Central memory CD8-positive, alpha-beta T cell (primary cell): ENCODE measurements around the gene OR2Z1.

Source experiments
- ATAC-seq: fragments of 150-1000 bp; cut with Tn5 transposase; replicated peaks from 2 replicates; pipeline ENCODE4 v1.10.0; 2022; ENCODE audit warnings: mild to moderate bottlenecking, moderate FRiP score, moderate number of reproducible peaks; ENCODE audit not compliant: poor library complexity, severe bottlenecking; ENCODE audit errors: extremely low read depth
- DNase-seq, 2 donors: peaks; one replicate each; pipeline ENCODE4 v3.0.0; 2021; ENCODE audit warnings: low spot score in 2 of 2
- H3K27ac Mint-ChIP-seq: one replicate; pipeline ENCODE4 v1.8.0; 2022; ENCODE audit warnings: low read depth, mild to moderate bottlenecking, moderate library complexity, mixed read lengths
- H3K27me3 Mint-ChIP-seq: one replicate; pipeline ENCODE4 v1.8.0; 2022; ENCODE audit warnings: mixed read lengths
- H3K36me3 Mint-ChIP-seq: one replicate; pipeline ENCODE4 v1.8.0; 2022; ENCODE audit warnings: mild to moderate bottlenecking, moderate library complexity, mixed read lengths; ENCODE audit not compliant: insufficient read depth
- H3K4me1 Mint-ChIP-seq: one replicate; pipeline ENCODE4 v1.8.0; 2022; ENCODE audit warnings: mixed read lengths
- H3K4me3 Mint-ChIP-seq: one replicate; pipeline ENCODE4 v1.8.0; 2022; ENCODE audit warnings: mild to moderate bottlenecking, moderate library complexity, mixed read lengths
- H3K9me3 Mint-ChIP-seq: one replicate; pipeline ENCODE4 v1.8.0; 2022; ENCODE audit warnings: mixed read lengths

Gene OR2Z1

GRCh38 chr19:8721334-8721733 is at the start of gene OR2Z1:
OR2Z1 (plus strand) TSS chr19:8721634; CDS start chr19:8731029, 9,395 bp downstream.
- ATAC-seq (no peak), DNase-seq (no peak)
- Mint-ChIP-seq H3K9me3 (peaks cover 5% of the 10 kb centered on the region), H3K27ac (no peak within 1 kb of the TSS), H3K27me3 (peaks cover 57% of the 10 kb centered on the region), H3K36me3 (no peaks in the 10 kb centered on the region), H3K4me3 (no peak within 1 kb of the TSS), H3K4me1 (no peaks in the 10 kb centered on the region)

GRCh38 chr19:8673276-8673891 is 48.0 kb upstream of the OR2Z1 start:
- Mint-ChIP-seq H3K27ac (no peak overlapping the region), H3K27me3 (no peaks in the 10 kb centered on the region), H3K4me1 (peaks cover 22% of the 10 kb centered on the region), H3K9me3 (peaks cover 6% of the 10 kb centered on the region), H3K4me3 (no peak overlapping the region), H3K36me3 (no peaks in the 10 kb centered on the region)
- DNase-seq (no peak), ATAC-seq (no peak)

GRCh38 chr19:8675066-8675465 is 46.4 kb upstream of the OR2Z1 start:
- DNase-seq (no peak), ATAC-seq (no peak)
- Mint-ChIP-seq H3K36me3 (no peaks in the 10 kb centered on the region), H3K27me3 (no peaks in the 10 kb centered on the region), H3K4me3 (no peak overlapping the region), H3K4me1 (peaks cover 15% of the 10 kb centered on the region), H3K9me3 (peaks cover 10% of the 10 kb centered on the region), H3K27ac (no peak overlapping the region)

GRCh38 chr19:8678244-8678807 is 43.1 kb upstream of the OR2Z1 start:
- no peaks in the 10 kb centered on the region for H3K27me3 Mint-ChIP-seq
- H3K27ac Mint-ChIP-seq, result no peak overlapping the region
- peaks cover 5% of the 10 kb centered on the region for H3K4me1 Mint-ChIP-seq
- DNase-seq (no peak), ATAC-seq (no peak)
- no peak overlapping the region for H3K4me3 Mint-ChIP-seq
- H3K9me3 Mint-ChIP-seq, result peaks cover 14% of the 10 kb centered on the region
- H3K36me3 Mint-ChIP-seq, result no peaks in the 10 kb centered on the region

GRCh38 chr19:8680676-8681344 is 40.6 kb upstream of the OR2Z1 start:
- peaks cover 14% of the 10 kb centered on the region for H3K9me3 Mint-ChIP-seq
- no peak for DNase-seq
- H3K27ac Mint-ChIP-seq, result no peak overlapping the region
- H3K4me1 Mint-ChIP-seq, result peaks cover 5% of the 10 kb centered on the region
- no peaks in the 10 kb centered on the region for H3K36me3 Mint-ChIP-seq
- H3K4me3 Mint-ChIP-seq, result no peak overlapping the region
- no peak for ATAC-seq
- no peaks in the 10 kb centered on the region for H3K27me3 Mint-ChIP-seq

GRCh38 chr19:8681345-8682029 is 39.9 kb upstream of the OR2Z1 start:
- H3K4me3 Mint-ChIP-seq, result no peak overlapping the region
- DNase-seq, result no peak
- no peak for ATAC-seq

GRCh38 chr19:8682472-8682871 is 39.0 kb upstream of the OR2Z1 start:
- Mint-ChIP-seq H3K4me3 (no peak overlapping the region), H3K27me3 (no peaks in the 10 kb centered on the region), H3K4me1 (peaks cover 5% of the 10 kb centered on the region), H3K9me3 (peaks cover 14% of the 10 kb centered on the region), H3K36me3 (no peaks in the 10 kb centered on the region), H3K27ac (no peak overlapping the region)
- DNase-seq (no peak), ATAC-seq (no peak)

More at GRCh38 chr19:8681345-8682029, 39.9 kb upstream of the OR2Z1 start:
- Mint-ChIP-seq H3K4me1 (peaks cover 5% of the 10 kb centered on the region), H3K27ac (no peak overlapping the region), H3K36me3 (no peaks in the 10 kb centered on the region), H3K27me3 (no peaks in the 10 kb centered on the region), H3K9me3 (peaks cover 14% of the 10 kb centered on the region)

- DNase-seq (no peak), ATAC-seq (no peak)
- no peaks in the 10 kb centered on the region for H3K27me3 Mint-ChIP-seq
- H3K27ac Mint-ChIP-seq, result no peak overlapping the region
- peaks cover 5% of the 10 kb centered on the region for H3K4me1 Mint-ChIP-seq
- no peak overlapping the region for H3K4me3 Mint-ChIP-seq
- H3K9me3 Mint-ChIP-seq, result peaks cover 12% of the 10 kb centered on the region
- H3K36me3 Mint-ChIP-seq, result no peaks in the 10 kb centered on the region
Measured at GRCh38 chr19:8682931-8683330, 38.5 kb upstream of the OR2Z1 start.

- ATAC-seq (no peak), DNase-seq (no peak)
- Mint-ChIP-seq H3K36me3 (no peaks in the 10 kb centered on the region), H3K9me3 (peaks cover 4% of the 10 kb centered on the region), H3K4me3 (no peak overlapping the region), H3K27ac (no peak overlapping the region), H3K4me1 (peaks cover 5% of the 10 kb centered on the region), H3K27me3 (no peaks in the 10 kb centered on the region)
Measured at GRCh38 chr19:8684001-8684902, 37.2 kb upstream of the OR2Z1 start.

GRCh38 chr19:8686549-8686948 is 34.9 kb upstream of the OR2Z1 start:
- no peaks in the 10 kb centered on the region for H3K9me3 Mint-ChIP-seq
- H3K4me3 Mint-ChIP-seq, result no peak overlapping the region
- peaks cover 8% of the 10 kb centered on the region for H3K27me3 Mint-ChIP-seq
- H3K36me3 Mint-ChIP-seq, result no peaks in the 10 kb centered on the region
- DNase-seq, result no peak
- H3K4me1 Mint-ChIP-seq, result no peaks in the 10 kb centered on the region
- H3K27ac Mint-ChIP-seq, result no peak overlapping the region
- ATAC-seq, result no peak

- no peak for ATAC-seq
- DNase-seq, result no peak
- Mint-ChIP-seq H3K27ac (no peak overlapping the region), H3K4me3 (no peak overlapping the region), H3K4me1 (peaks cover 11% of the 10 kb centered on the region), H3K27me3 (peaks cover 22% of the 10 kb centered on the region), H3K36me3 (peaks cover 1% of the 10 kb centered on the region), H3K9me3 (no peaks in the 10 kb centered on the region)
Measured at GRCh38 chr19:8688930-8689329, 32.5 kb upstream of the OR2Z1 start.
